Gastrocnemius medialis (tissue), 4 donors: ENCODE results near the gene TCEAL9. TPM values are rescaled to one million over a fixed set of nuclear protein-coding genes. Genes with fewer than 3 reads are reported as not detected.

Source experiments
- ATAC-seq, 2 donors: fragments of 150-250 bp; one replicate each; pipeline ENCODE4 v1.9.1; 2016
- DNase-seq, 2 donors: peaks; one replicate each; pipeline ENCODE4 v3.0.0-alpha.2; 2019
- H3K27ac ChIP-seq, 4 donors: fragments of 200-600 bp; sonication (generic); 1 replicate in 1 of 4; 2 replicates in 3 of 4; pipeline ENCODE4 v1.5.1; 2016 to 2018; ENCODE audit warnings: mild to moderate bottlenecking in 2 of 4, moderate library complexity in 1 of 4
- H3K27me3 ChIP-seq, 3 donors: fragments of 200-600 bp; sonication (generic) in 2 of 3; 1 replicate in 1 of 3; 2 replicates in 2 of 3; pipeline versions ENCODE4 v1.5.1 to v1.6.0; 2016 to 2019; ENCODE audit warnings: mild to moderate bottlenecking in 1 of 3, moderate library complexity in 1 of 3
- H3K36me3 ChIP-seq, 2 donors: fragments of 200-600 bp; sonication (generic) in 1 of 2; one replicate each; pipeline ENCODE4 v1.5.1; 2017 to 2018
- H3K4me1 ChIP-seq, 2 donors: fragments of 200-600 bp; sonication (generic) in 1 of 2; one replicate each; pipeline ENCODE4 v1.5.1; 2016 to 2017; ENCODE audit warnings: mild to moderate bottlenecking in 2 of 2
- H3K4me3 ChIP-seq, 4 donors: fragments of 200-600 bp; sonication (generic) in 3 of 4; 1 replicate in 1 of 4; 2 replicates in 3 of 4; pipeline ENCODE4 v1.5.1; 2016 to 2019; ENCODE audit warnings: mild to moderate bottlenecking in 2 of 4
- H3K9me3 ChIP-seq, 3 donors: fragments of 200-600 bp; sonication (generic) in 2 of 3; 1 replicate in 1 of 3; 2 replicates in 2 of 3; pipeline ENCODE4 v1.5.1; 2016 to 2019
- POLR2A ChIP-seq, 2 donors: fragments of 450-650 bp; IDR thresholded peaks; one replicate each; pipeline ENCODE4 v1.6.1; 2017; ENCODE audit warnings: antibody characterized with exemption in 2 of 2, mild to moderate bottlenecking in 2 of 2, moderate library complexity in 2 of 2
- in situ Hi-C, 4 donors: fragments of 200-750 bp; cut with MboI; loops; one replicate each; pipeline versions ENCODE4 v1.15.0 to v1.8.0; 2017; ENCODE audit warnings: low sequenced_read_pairs in 4 of 4
- intact Hi-C: fragments of 100-400 bp; cut with DNase I; formaldehyde crosslinking; loops from one replicate; pipeline ENCODE4 v1.15.1; 2023; ENCODE audit warnings: low total_unique reads
- total RNA-seq, 4 donors: library from RNA; depleted of rRNA; stranded (reverse); fragments of >200 nt; gene quantifications; one replicate each; pipeline versions ENCODE4 v1.1.0 to v1.2.3, GENCODE V29; 2016
- TF ChIP-seq, protein P1 (sequence below), 5 experiments: fragments of 450-650 bp in 3 of 5; fragments of 200-600 bp in 2 of 5; sonication (generic) in 2 of 5; IDR thresholded peaks in 4 of 5; conservative IDR thresholded peaks in 1 of 5; 1 replicate in 4 of 5; 2 replicates in 1 of 5; pipeline ENCODE4 v1.5.1; 2016 to 2019; ENCODE audit warnings: antibody characterized with exemption in 5 of 5, mild to moderate bottlenecking in 3 of 5, moderate library complexity in 3 of 5

TCEAL9 gene
- total RNA-seq, 4 donors from 2014 or later, result 2.0 to 10.4 (median 6.5) TPM

DNA sequence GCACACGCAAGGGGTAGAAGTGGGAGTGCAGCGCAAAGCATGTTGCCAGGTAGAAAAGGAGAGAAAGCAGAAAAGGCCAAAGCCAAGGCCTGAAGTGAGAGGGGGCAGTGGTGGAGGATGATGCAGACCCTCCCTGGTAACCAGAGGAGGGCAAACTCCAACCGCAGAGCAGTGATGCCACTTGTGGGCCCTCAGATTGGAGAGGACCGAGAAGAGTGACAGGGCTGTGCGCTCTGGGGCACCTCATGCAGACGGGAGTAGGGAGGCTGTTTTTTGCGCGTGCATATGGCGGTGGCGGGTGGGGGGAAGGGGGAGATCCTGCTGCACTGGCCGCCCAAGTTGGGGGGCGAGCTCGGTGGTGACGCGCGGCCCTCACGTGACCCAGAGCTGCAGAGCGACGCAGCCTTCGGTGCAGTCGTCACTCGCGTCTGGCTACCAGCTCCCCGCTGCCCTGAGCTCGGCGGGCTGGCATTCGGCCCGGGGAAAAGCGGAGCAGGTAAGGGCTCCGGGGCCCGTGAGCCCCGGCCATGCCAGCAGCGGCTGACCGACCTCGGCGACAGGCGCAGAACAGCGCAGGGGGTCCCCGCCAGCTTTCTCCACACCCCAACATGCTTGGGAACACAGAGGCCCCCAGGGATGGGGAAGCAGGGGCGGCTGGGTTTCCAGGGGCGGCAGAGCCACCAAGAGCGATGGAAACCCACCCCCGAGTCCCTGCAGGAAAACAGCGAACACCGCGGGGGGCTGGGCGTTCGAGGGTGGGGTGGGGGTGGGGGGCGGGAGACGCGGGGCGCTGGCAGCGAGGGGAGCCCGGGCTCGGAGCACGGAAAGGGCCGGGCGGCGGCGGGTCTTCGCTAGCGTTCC, 20.0 kb downstream of the TCEAL9 start, which contains the start of gene BEX3:
Gene BEX3 (plus strand): TSS at position 421 of the 861 bp plus-strand sequence. CDS start 984 bp downstream, outside the sequence.
- ATAC-seq (no peak), DNase-seq (no peak)
- in situ Hi-C loops, result no loop called here
- no peaks in the 10 kb centered on the region for H3K4me1 ChIP-seq
- H3K36me3 ChIP-seq, result no peaks in the 10 kb centered on the region
- peak within 1 kb of the TSS; percentile 54 to 69 (median 62) for H3K4me3 ChIP-seq
- intact Hi-C loops, result no loop called here
- TF ChIP-seq POLR2A (IDR thresholded peaks at IDR 0.05), result peak in 1 of 2 donors; percentile 30
- TF ChIP-seq, protein P1, sequence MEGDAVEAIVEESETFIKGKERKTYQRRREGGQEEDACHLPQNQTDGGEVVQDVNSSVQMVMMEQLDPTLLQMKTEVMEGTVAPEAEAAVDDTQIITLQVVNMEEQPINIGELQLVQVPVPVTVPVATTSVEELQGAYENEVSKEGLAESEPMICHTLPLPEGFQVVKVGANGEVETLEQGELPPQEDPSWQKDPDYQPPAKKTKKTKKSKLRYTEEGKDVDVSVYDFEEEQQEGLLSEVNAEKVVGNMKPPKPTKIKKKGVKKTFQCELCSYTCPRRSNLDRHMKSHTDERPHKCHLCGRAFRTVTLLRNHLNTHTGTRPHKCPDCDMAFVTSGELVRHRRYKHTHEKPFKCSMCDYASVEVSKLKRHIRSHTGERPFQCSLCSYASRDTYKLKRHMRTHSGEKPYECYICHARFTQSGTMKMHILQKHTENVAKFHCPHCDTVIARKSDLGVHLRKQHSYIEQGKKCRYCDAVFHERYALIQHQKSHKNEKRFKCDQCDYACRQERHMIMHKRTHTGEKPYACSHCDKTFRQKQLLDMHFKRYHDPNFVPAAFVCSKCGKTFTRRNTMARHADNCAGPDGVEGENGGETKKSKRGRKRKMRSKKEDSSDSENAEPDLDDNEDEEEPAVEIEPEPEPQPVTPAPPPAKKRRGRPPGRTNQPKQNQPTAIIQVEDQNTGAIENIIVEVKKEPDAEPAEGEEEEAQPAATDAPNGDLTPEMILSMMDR (IDR thresholded peaks at IDR 0.05 in 4 of 5, conservative IDR thresholded peaks at IDR 0.05 in 1 of 5), result no peak
- no peaks in the 10 kb centered on the region for H3K9me3 ChIP-seq
- peaks cover 0 to 4% (median 0%) of the 10 kb centered on the region in 3 donors for H3K27me3 ChIP-seq
- H3K27ac ChIP-seq, result peak within 1 kb of the TSS; percentile 7 to 54 (median 50)

GRCh38 chrX:103376979-103377324, 20.6 kb downstream of the TCEAL9 start:
- no peaks in the 10 kb centered on the region for H3K9me3 ChIP-seq
- peak overlapping the region; percentile 54 to 69 (median 62) for H3K4me3 ChIP-seq
- H3K27ac ChIP-seq, result peak overlapping the region in 3 of 4 donors; percentile 46 to 54 (median 53)
- H3K36me3 ChIP-seq, result no peaks in the 10 kb centered on the region
- H3K4me1 ChIP-seq, result no peaks in the 10 kb centered on the region
- intact Hi-C loops, result no loop called here
- peaks cover 0 to 4% (median 0%) of the 10 kb centered on the region in 3 donors for H3K27me3 ChIP-seq
- DNase-seq, result no peak
- no peak for TF ChIP-seq POLR2A (IDR thresholded peaks at IDR 0.05)
- TF ChIP-seq, protein P1 (IDR thresholded peaks at IDR 0.05 in 4 of 5, conservative IDR thresholded peaks at IDR 0.05 in 1 of 5), result no peak
- in situ Hi-C loops, result no loop called here
- ATAC-seq, result no peak

DNA sequence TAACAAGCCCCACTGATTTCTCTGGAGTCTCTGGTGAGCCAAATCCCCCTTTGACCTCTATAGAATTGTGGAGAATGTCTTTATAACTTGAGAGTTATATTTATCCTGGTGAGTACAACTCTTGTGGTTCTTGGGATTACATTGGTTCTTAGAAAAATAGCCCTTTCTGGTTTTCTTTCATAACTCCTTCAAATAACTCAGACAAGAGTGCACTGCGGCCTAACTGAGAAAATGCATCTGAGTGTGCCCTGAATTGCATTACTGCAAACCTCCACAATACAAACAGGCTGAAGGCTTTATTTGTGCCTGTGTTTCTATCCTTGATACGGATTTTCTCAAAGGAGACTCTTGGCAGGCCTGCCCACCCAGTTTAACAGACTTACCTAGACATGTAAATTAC, 22.7 kb downstream of the TCEAL9 start:
- Histone ChIP-seq H3K27me3 (peaks cover 0 to 4% (median 0%) of the 10 kb centered on the region in 3 donors), H3K27ac (no peak overlapping the region), H3K36me3 (no peaks in the 10 kb centered on the region), H3K9me3 (no peaks in the 10 kb centered on the region), H3K4me1 (no peaks in the 10 kb centered on the region), H3K4me3 (no peak overlapping the region)
- in situ Hi-C loops (no loop called here), intact Hi-C loops (no loop called here)
- ATAC-seq, result no peak
- no peak for TF ChIP-seq POLR2A (IDR thresholded peaks at IDR 0.05)
- TF ChIP-seq, protein P1 (IDR thresholded peaks at IDR 0.05 in 4 of 5, conservative IDR thresholded peaks at IDR 0.05 in 1 of 5), result no peak
- DNase-seq, result no peak

DNA sequence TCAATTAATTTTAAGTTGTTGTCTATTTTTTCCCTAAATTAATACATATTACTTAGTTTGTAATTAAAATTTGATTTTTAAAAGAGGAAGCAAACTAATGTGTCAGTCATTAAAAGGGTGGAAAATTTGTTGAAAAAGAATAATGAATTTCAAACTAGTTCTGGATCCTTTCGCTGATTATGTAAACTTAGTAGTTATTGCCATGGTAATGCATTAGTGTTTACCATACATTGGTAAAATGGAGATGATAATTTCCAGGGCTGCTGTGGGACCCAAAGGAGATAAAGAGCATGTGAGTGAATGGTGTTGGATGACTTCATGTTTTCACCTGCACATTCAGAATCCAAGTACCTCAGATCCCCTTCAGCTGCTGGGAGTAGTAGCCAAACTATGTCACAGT, 26.6 kb downstream of the TCEAL9 start:
- Histone ChIP-seq H3K27me3 (no peaks in the 10 kb centered on the region), H3K4me1 (no peaks in the 10 kb centered on the region), H3K36me3 (no peaks in the 10 kb centered on the region), H3K4me3 (no peak overlapping the region), H3K9me3 (no peaks in the 10 kb centered on the region), H3K27ac (no peak overlapping the region)
- TF ChIP-seq, protein P1 (IDR thresholded peaks at IDR 0.05 in 4 of 5, conservative IDR thresholded peaks at IDR 0.05 in 1 of 5), result no peak
- TF ChIP-seq POLR2A (IDR thresholded peaks at IDR 0.05), result no peak
- in situ Hi-C loops, result no loop called here
- DNase-seq (no peak), ATAC-seq (no peak)
- intact Hi-C loops, result no loop called here
